H9 (cell line): Measurements from ENCODE around the gene PDPR. TPM values are rescaled to one million over a fixed set of nuclear protein-coding genes. Genes with fewer than 3 reads are reported as not detected.
A peak's percentile ranks its signal among the peaks of the same experiment; 100 is the strongest.
"Not testable (repeated sequence)": the region's sequence is repeated elsewhere in the genome, so short reads cannot be mapped to it uniquely, and the experiment has no call there.

ENCODE experiments used
- DNase-seq: peaks from one replicate; pipeline ENCODE4 v3.0.0-alpha.2; 2017
- H2AFZ ChIP-seq: one replicate; pipeline ENCODE4 v1.6.1; 2013; ENCODE audit warnings: mild to moderate bottlenecking, low read length, control low read depth, moderate library complexity
- H2AK5ac ChIP-seq: 2 replicates; pipeline ENCODE4 v1.6.1; 2013; ENCODE audit warnings: low read length, control low read depth, mixed read lengths; ENCODE audit not compliant: insufficient read length
- H2BK120ac ChIP-seq: one replicate; pipeline ENCODE4 v1.6.1; 2013; ENCODE audit warnings: low read depth, mild to moderate bottlenecking, low read length, control low read depth, inconsistent platforms; ENCODE audit not compliant: poor library complexity, severe bottlenecking
- H2BK12ac ChIP-seq: 2 replicates; pipeline ENCODE4 v1.6.1; 2013; ENCODE audit warnings: low read length, control low read depth, mixed read lengths, low read depth; ENCODE audit not compliant: insufficient read length
- H2BK15ac ChIP-seq: 2 replicates; pipeline ENCODE4 v1.6.1; 2013; ENCODE audit warnings: low read depth, low read length, control low read depth
- H2BK20ac ChIP-seq: one replicate; pipeline ENCODE4 v1.6.1; 2013; ENCODE audit warnings: low read depth, mild to moderate bottlenecking, low read length, control low read depth, inconsistent platforms; ENCODE audit not compliant: poor library complexity, severe bottlenecking
- H2BK5ac ChIP-seq: 2 replicates; pipeline ENCODE4 v1.6.1; 2013; ENCODE audit warnings: low read length, control low read depth, mixed read lengths; ENCODE audit not compliant: insufficient read length
- H3K14ac ChIP-seq: 2 replicates; pipeline ENCODE4 v1.6.1; 2013; ENCODE audit warnings: low read length, control low read depth; ENCODE audit not compliant: insufficient read depth
- H3K18ac ChIP-seq: 2 replicates; pipeline ENCODE4 v1.6.1; 2013; ENCODE audit warnings: low read depth, mild to moderate bottlenecking, mixed read lengths, low read length, control low read depth; ENCODE audit not compliant: insufficient read length
- H3K23ac ChIP-seq: 2 replicates; pipeline ENCODE4 v1.6.1; 2013; ENCODE audit warnings: low read length, control low read depth, mixed read lengths, low read depth; ENCODE audit not compliant: insufficient read length
- H3K23me2 ChIP-seq: 2 replicates; pipeline ENCODE4 v1.6.1; 2013; ENCODE audit warnings: low read depth, mild to moderate bottlenecking, mixed read lengths, low read length, control low read depth; ENCODE audit not compliant: insufficient read length, poor library complexity, severe bottlenecking
- H3K27ac ChIP-seq: 2 replicates; pipeline ENCODE4 v1.5.1; 2013; ENCODE audit warnings: low read length, control low read depth, mixed read lengths, low read depth; ENCODE audit not compliant: insufficient read length
- H3K27me3 ChIP-seq: 2 replicates; pipeline ENCODE4 v1.6.1; 2013; ENCODE audit warnings: low read length, control low read depth, inconsistent platforms; ENCODE audit not compliant: insufficient read depth
- H3K4ac ChIP-seq: 2 replicates; pipeline ENCODE4 v1.6.1; 2013; ENCODE audit warnings: low read depth, mild to moderate bottlenecking, control low read depth, inconsistent platforms, low read length, moderate library complexity
- H3K4me1 ChIP-seq: 2 replicates; pipeline ENCODE4 v1.6.1; 2013; ENCODE audit warnings: low read length, control low read depth, inconsistent platforms; ENCODE audit not compliant: insufficient read depth
- H3K4me2 ChIP-seq: 2 replicates; pipeline ENCODE4 v1.6.1; 2013; ENCODE audit warnings: low read length, control low read depth, mixed read lengths; ENCODE audit not compliant: insufficient read length, insufficient read depth
- H3K56ac ChIP-seq: 2 replicates; pipeline ENCODE4 v1.6.1; 2013; ENCODE audit warnings: low read depth, mild to moderate bottlenecking, mixed read lengths, low read length, control low read depth; ENCODE audit not compliant: insufficient read length
- H3K79me1 ChIP-seq: 2 replicates; pipeline ENCODE4 v1.6.1; 2013; ENCODE audit warnings: low read depth, mild to moderate bottlenecking, moderate library complexity, low read length, control low read depth, inconsistent platforms; ENCODE audit not compliant: insufficient read depth, poor library complexity, severe bottlenecking
- H3K79me2 ChIP-seq: 2 replicates; pipeline ENCODE4 v1.6.1; 2013; ENCODE audit warnings: low read length, control low read depth, inconsistent platforms; ENCODE audit not compliant: insufficient read depth
- H3K9ac ChIP-seq: 2 replicates; pipeline ENCODE4 v1.6.1; 2013; ENCODE audit warnings: low read length, control low read depth, mixed read lengths; ENCODE audit not compliant: insufficient read length; ENCODE audit errors: extremely low read depth
- H3K9me3 ChIP-seq: one replicate; pipeline ENCODE4 v1.6.1; 2013; ENCODE audit warnings: low read depth, low read length, inconsistent platforms; ENCODE audit not compliant: control insufficient read depth
- H3T11ph ChIP-seq: one replicate; pipeline ENCODE4 v1.6.1; 2013; ENCODE audit warnings: mild to moderate bottlenecking, low read length, control low read depth, inconsistent platforms
- H4K20me1 ChIP-seq: one replicate; pipeline ENCODE4 v1.6.1; 2013; ENCODE audit not compliant: control insufficient read depth, insufficient read length, insufficient read depth
- H4K5ac ChIP-seq: 2 replicates; pipeline ENCODE4 v1.6.1; 2013; ENCODE audit warnings: low read depth, mild to moderate bottlenecking, mixed read lengths, low read length, control low read depth; ENCODE audit not compliant: insufficient read length
- H4K8ac ChIP-seq: replicated peaks from 2 replicates; pipeline ENCODE4 v1.6.1; 2013; ENCODE audit warnings: low read length, control low read depth, mixed read lengths, low read depth; ENCODE audit not compliant: insufficient read length
- H4K91ac ChIP-seq: 2 replicates; pipeline ENCODE4 v1.6.1; 2013; ENCODE audit warnings: low read depth, mild to moderate bottlenecking, moderate library complexity, mixed read lengths, low read length, control low read depth; ENCODE audit not compliant: insufficient read length
- H3K27ac Mint-ChIP-seq, 3 experiments: 2 replicates in 2 of 3; 3 replicates in 1 of 3; pipeline ENCODE4 v1.8.0; 2020 to 2021; ENCODE audit warnings: mixed read lengths in 3 of 3, mild to moderate bottlenecking in 1 of 3, moderate library complexity in 1 of 3
- H3K27me3 Mint-ChIP-seq: 2 replicates; pipeline ENCODE4 v1.8.0; 2021; ENCODE audit warnings: low read depth, mild to moderate bottlenecking, moderate library complexity, mixed read lengths
- H3K36me3 Mint-ChIP-seq, 3 experiments: 2 replicates in 2 of 3; 3 replicates in 1 of 3; pipeline ENCODE4 v1.8.0; 2020 to 2021; ENCODE audit warnings: low read depth in 3 of 3, mixed read lengths in 3 of 3; ENCODE audit not compliant: insufficient read depth in 1 of 3
- H3K4me1 Mint-ChIP-seq, 2 experiments: 2 replicates each; pipeline ENCODE4 v1.8.0; 2020; ENCODE audit warnings: mixed read lengths in 2 of 2
- H3K4me3 Mint-ChIP-seq, 2 experiments: 2 replicates in 1 of 2; 3 replicates in 1 of 2; pipeline ENCODE4 v1.8.0; 2020 to 2021; ENCODE audit warnings: mild to moderate bottlenecking in 2 of 2, mixed read lengths in 2 of 2, moderate library complexity in 1 of 2
- H3K9me3 Mint-ChIP-seq, 2 experiments: 2 replicates in 1 of 2; 3 replicates in 1 of 2; pipeline ENCODE4 v1.8.0; 2020; ENCODE audit warnings: mild to moderate bottlenecking in 2 of 2, mixed read lengths in 2 of 2, moderate library complexity in 1 of 2
- WGBS: extraction: QIAGEN DNeasy Blood & Tissue Kit; methylation state at CpG from one replicate; pipeline ENCODE4 v1.1.7; 2013; ENCODE audit warnings: missing lambda C conversion rate, low lambda C conversion rate, mixed read lengths; ENCODE audit not compliant: insufficient read length; ENCODE audit errors: extremely low coverage; 5-methylcytosine and 5-hydroxymethylcytosine counted together
- total RNA-seq: library from RNA; stranded (reverse); gene quantifications from 2 replicates; pipeline ENCODE4 v1.2.1, GENCODE V29; 2021

The PDPR gene
- total RNA-seq, 1 experiment from 2014 or later: 37.2 TPM

GRCh38 chr16:70174387-70174932 is 60.3 kb downstream of the PDPR start:
- H3T11ph ChIP-seq, H3K9me3 Mint-ChIP-seq, H3K27ac ChIP-seq, H3K56ac ChIP-seq, H3K4me1 Mint-ChIP-seq, H3K27ac Mint-ChIP-seq, H3K79me2 ChIP-seq, H3K79me1 ChIP-seq, H3K4me1 ChIP-seq, H2BK20ac ChIP-seq, H3K27me3 Mint-ChIP-seq, H3K4me3 Mint-ChIP-seq, H3K23me2 ChIP-seq, H3K23ac ChIP-seq, H3K36me3 Mint-ChIP-seq, H2BK12ac ChIP-seq, DNase-seq, H3K14ac ChIP-seq, H2AFZ ChIP-seq, H2BK5ac ChIP-seq, H2AK5ac ChIP-seq, H4K20me1 ChIP-seq, H3K4me2 ChIP-seq, H3K9me3 ChIP-seq, H3K9ac ChIP-seq, H3K18ac ChIP-seq, H3K27me3 ChIP-seq, H2BK15ac ChIP-seq, H3K4ac ChIP-seq, H4K5ac ChIP-seq, H2BK120ac ChIP-seq, H4K91ac ChIP-seq, H4K8ac ChIP-seq: not testable (repeated sequence)
- no CpG with 5 or more reads among the region's 21 CpGs for WGBS

GRCh38 chr16:70187858-70188607 is 73.9 kb downstream of the PDPR start:
- not testable (repeated sequence) for H3K9me3 Mint-ChIP-seq, H3K9me3 ChIP-seq, H2BK20ac ChIP-seq, H3K14ac ChIP-seq, H3K27ac Mint-ChIP-seq, H3K4me2 ChIP-seq, H3K56ac ChIP-seq, H4K5ac ChIP-seq, H3K27me3 ChIP-seq, H3K23me2 ChIP-seq, H3K18ac ChIP-seq, H4K20me1 ChIP-seq, H4K8ac ChIP-seq, H2BK15ac ChIP-seq, H3K36me3 Mint-ChIP-seq, H3K27me3 Mint-ChIP-seq, H3K27ac ChIP-seq, H2AFZ ChIP-seq, DNase-seq, H4K91ac ChIP-seq, H3K23ac ChIP-seq, H3T11ph ChIP-seq, H3K79me1 ChIP-seq, H3K4me1 ChIP-seq, H2AK5ac ChIP-seq, H3K4ac ChIP-seq, H2BK120ac ChIP-seq, H2BK5ac ChIP-seq, H3K4me1 Mint-ChIP-seq, H2BK12ac ChIP-seq, H3K79me2 ChIP-seq, H3K9ac ChIP-seq
- H3K4me3 Mint-ChIP-seq: peak overlapping the region; percentile 48 to 57; a peak in 3 of 5 replicates
- no CpG with 5 or more reads among the region's 71 CpGs for WGBS
